GM23338 (cell line): ENCODE measurements around the gene GMNC. TPM values are rescaled to one million over a fixed set of nuclear protein-coding genes. Genes with fewer than 3 reads are reported as not detected.

ENCODE experiments used
- ATAC-seq: fragments of 200-7000 bp; cut with Tn5 transposase; 3 replicates; pipeline ENCODE4 v1.9.1; 2020
- DNase-seq: peaks from one replicate; pipeline ENCODE4 v3.0.0-alpha.2; 2015; ENCODE audit warnings: low spot score
- H2AFZ ChIP-seq: fragments of 200-600 bp; sonication (generic); 2 replicates; pipeline ENCODE4 v1.8.0; 2016; ENCODE audit warnings: antibody characterized with exemption, mild to moderate bottlenecking, moderate library complexity
- H3F3A ChIP-seq: fragments of 200-600 bp; sonication (generic); replicated peaks from 2 replicates; pipeline ENCODE4 v1.8.0; 2017; ENCODE audit warnings: antibody characterized with exemption, mixed run types, low read depth
- H3K27ac ChIP-seq: fragments of 200-600 bp; sonication (generic); 2 replicates; pipeline ENCODE4 v1.6.1; 2016; ENCODE audit warnings: low read depth
- H3K27me3 ChIP-seq: fragments of 200-600 bp; sonication (generic); 2 replicates; pipeline ENCODE4 v1.8.0; 2016; ENCODE audit warnings: mild to moderate bottlenecking, mixed run types, moderate library complexity; ENCODE audit not compliant: insufficient read depth
- H3K36me3 ChIP-seq: fragments of 200-600 bp; sonication (generic); 2 replicates; pipeline ENCODE4 v1.8.0; 2016; ENCODE audit warnings: mild to moderate bottlenecking; ENCODE audit not compliant: insufficient read depth
- H3K4me1 ChIP-seq: fragments of 200-600 bp; sonication (generic); 2 replicates; pipeline ENCODE4 v1.8.0; 2016; ENCODE audit warnings: mild to moderate bottlenecking, moderate library complexity; ENCODE audit not compliant: insufficient read depth
- H3K4me2 ChIP-seq: fragments of 200-600 bp; sonication (generic); 2 replicates; pipeline ENCODE4 v1.7.1; 2017; ENCODE audit warnings: mixed run types
- H3K4me3 ChIP-seq: fragments of 200-600 bp; sonication (generic); 2 replicates; pipeline ENCODE4 v1.6.1; 2016; ENCODE audit warnings: mixed run types
- H3K79me2 ChIP-seq: fragments of 200-600 bp; sonication (generic); replicated peaks from 2 replicates; pipeline ENCODE4 v1.8.0; 2017; ENCODE audit warnings: mild to moderate bottlenecking; ENCODE audit not compliant: insufficient read depth
- H3K9me2 ChIP-seq: fragments of 200-600 bp; sonication (generic); 2 replicates; pipeline ENCODE4 v1.8.0; 2017; ENCODE audit not compliant: insufficient read depth
- H4K20me1 ChIP-seq: fragments of 200-600 bp; sonication (generic); replicated peaks from 2 replicates; pipeline ENCODE4 v1.8.0; 2017; ENCODE audit warnings: mild to moderate bottlenecking; ENCODE audit not compliant: insufficient read depth
- H3K27ac Mint-ChIP-seq: 2 replicates; pipeline ENCODE4 v1.8.0; 2020; ENCODE audit warnings: inconsistent platforms, mild to moderate bottlenecking, moderate library complexity, mixed read lengths
- H3K27me3 Mint-ChIP-seq: 3 replicates; pipeline ENCODE4 v1.8.0; 2022; ENCODE audit warnings: low read depth, mild to moderate bottlenecking, moderate library complexity, mixed read lengths, inconsistent platforms; ENCODE audit not compliant: insufficient read depth, poor library complexity
- H3K36me3 Mint-ChIP-seq: 3 replicates; pipeline ENCODE4 v1.8.0; 2021; ENCODE audit warnings: low read depth, mild to moderate bottlenecking, inconsistent platforms, moderate library complexity, mixed read lengths
- H3K4me1 Mint-ChIP-seq: 3 replicates; pipeline ENCODE4 v1.8.0; 2020; ENCODE audit warnings: mild to moderate bottlenecking, inconsistent platforms, mixed read lengths
- H3K4me3 Mint-ChIP-seq: 3 replicates; pipeline ENCODE4 v1.8.0; 2021; ENCODE audit warnings: moderate library complexity, mild to moderate bottlenecking, inconsistent platforms, mixed read lengths
- H3K9me3 Mint-ChIP-seq: 3 replicates; pipeline ENCODE4 v1.8.0; 2020; ENCODE audit warnings: moderate library complexity, mild to moderate bottlenecking, inconsistent platforms, mixed read lengths
- CREB1 ChIP-seq: fragments of 250-450 bp; sonication (Bioruptor Pico); IDR thresholded peaks from 2 replicates; pipeline ENCODE4 v1.5.0; 2020; ENCODE audit warnings: low read depth, mild to moderate bottlenecking, moderate library complexity
- EZH2 ChIP-seq: fragments of 200-600 bp; sonication (generic); IDR thresholded peaks from one replicate; pipeline ENCODE4 v1.8.0; 2017; ENCODE audit warnings: antibody characterized with exemption, mild to moderate bottlenecking, low read depth; ENCODE audit not compliant: unreplicated experiment
- EZH2phosphoT487 ChIP-seq: fragments of 200-600 bp; sonication (generic); IDR thresholded peaks from one replicate; pipeline ENCODE4 v1.8.1; 2018; ENCODE audit warnings: antibody characterized with exemption; ENCODE audit not compliant: unreplicated experiment
- NANOG ChIP-seq: IDR thresholded peaks from 2 replicates; pipeline ENCODE4 v1.6.1; 2016; ENCODE audit warnings: antibody characterized with exemption, borderline replicate concordance
- POLR2AphosphoS5 ChIP-seq: IDR thresholded peaks from 2 replicates; pipeline ENCODE4 v1.6.1; 2016; ENCODE audit warnings: antibody characterized with exemption, low read depth
- STAT1 ChIP-seq: IDR thresholded peaks from one replicate; pipeline ENCODE4 v1.6.1; 2016; ENCODE audit warnings: antibody characterized with exemption; ENCODE audit not compliant: unreplicated experiment
- ZNF114 ChIP-seq: fragments of 250-450 bp; sonication (Bioruptor Pico); IDR thresholded peaks from 2 replicates; pipeline ENCODE4 v1.5.0; 2020; ENCODE audit warnings: mild to moderate bottlenecking, moderate library complexity
- ZNF331 ChIP-seq: fragments of 250-450 bp; sonication (Bioruptor Pico); IDR thresholded peaks from 2 replicates; pipeline ENCODE4 v1.5.0; 2020; ENCODE audit warnings: low read depth, mild to moderate bottlenecking, moderate library complexity
- polyA plus RNA-seq: library from polyadenylated mRNA; unstranded; fragments of >200 nt; fragmentation: Nextera tagmentation; extraction: Ambion mirVana; gene quantifications from 2 replicates; pipeline ENCODE4 v1.2.1, GENCODE V29; 2016
- total RNA-seq: library from RNA; depleted of rRNA; stranded (reverse); fragments of >200 nt; shearing (Covaris generic); gene quantifications from 2 replicates; pipeline ENCODE4 v1.2.3, GENCODE V29; 2014
- TF ChIP-seq, protein P1 (sequence below), 2 experiments: fragments of 200-600 bp in 1 of 2; sonication (generic) in 1 of 2; conservative IDR thresholded peaks; 2 replicates each; pipeline versions ENCODE4 v1.5.1 to v1.6.1; 2016 to 2017; ENCODE audit warnings: antibody characterized with exemption in 2 of 2, low read depth in 2 of 2, mild to moderate bottlenecking in 2 of 2, moderate library complexity in 1 of 2
- TF ChIP-seq, protein P2 (sequence below): fragments of 250-450 bp; sonication (Bioruptor Pico); IDR thresholded peaks from 2 replicates; pipeline ENCODE4 v1.5.0; 2020; ENCODE audit warnings: mild to moderate bottlenecking, moderate library complexity

GMNC gene
- total and polyA plus RNA-seq, 2 experiments from 2014 or later = 0.13 to 0.31 TPM

DNA sequence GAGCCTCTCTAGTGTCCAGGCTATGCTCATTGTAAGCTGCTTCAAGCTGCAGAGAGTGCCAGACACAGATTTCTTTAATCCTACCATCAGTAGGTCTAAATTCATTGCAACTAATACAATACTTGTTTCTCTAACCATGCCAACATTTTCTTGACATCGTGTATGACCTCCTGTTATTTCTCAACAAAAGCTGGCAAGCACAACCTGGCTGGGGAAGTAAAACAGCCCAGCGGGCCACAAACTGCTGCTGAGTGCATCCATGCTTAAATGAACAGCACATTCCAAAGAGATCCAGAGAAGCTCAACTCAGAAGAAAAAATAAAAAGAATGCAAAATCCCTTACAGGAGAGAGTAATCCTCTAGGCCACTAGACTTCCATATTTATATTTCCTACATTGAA is 36.5 kb downstream of the GMNC start (continued):
- TF ChIP-seq POLR2AphosphoS5 = no peak
- no peak for TF ChIP-seq STAT1
- TF ChIP-seq ZNF114 (CRISPR knock-in tag) = no peak
- no peak for TF ChIP-seq NANOG
- TF ChIP-seq, protein P1, sequence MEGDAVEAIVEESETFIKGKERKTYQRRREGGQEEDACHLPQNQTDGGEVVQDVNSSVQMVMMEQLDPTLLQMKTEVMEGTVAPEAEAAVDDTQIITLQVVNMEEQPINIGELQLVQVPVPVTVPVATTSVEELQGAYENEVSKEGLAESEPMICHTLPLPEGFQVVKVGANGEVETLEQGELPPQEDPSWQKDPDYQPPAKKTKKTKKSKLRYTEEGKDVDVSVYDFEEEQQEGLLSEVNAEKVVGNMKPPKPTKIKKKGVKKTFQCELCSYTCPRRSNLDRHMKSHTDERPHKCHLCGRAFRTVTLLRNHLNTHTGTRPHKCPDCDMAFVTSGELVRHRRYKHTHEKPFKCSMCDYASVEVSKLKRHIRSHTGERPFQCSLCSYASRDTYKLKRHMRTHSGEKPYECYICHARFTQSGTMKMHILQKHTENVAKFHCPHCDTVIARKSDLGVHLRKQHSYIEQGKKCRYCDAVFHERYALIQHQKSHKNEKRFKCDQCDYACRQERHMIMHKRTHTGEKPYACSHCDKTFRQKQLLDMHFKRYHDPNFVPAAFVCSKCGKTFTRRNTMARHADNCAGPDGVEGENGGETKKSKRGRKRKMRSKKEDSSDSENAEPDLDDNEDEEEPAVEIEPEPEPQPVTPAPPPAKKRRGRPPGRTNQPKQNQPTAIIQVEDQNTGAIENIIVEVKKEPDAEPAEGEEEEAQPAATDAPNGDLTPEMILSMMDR (conservative IDR thresholded peaks at IDR 0.05; ENCODE audit: low read depth in 2 of 2) = no peak
- no peak for TF ChIP-seq CREB1 (CRISPR knock-in tag)

DNA sequence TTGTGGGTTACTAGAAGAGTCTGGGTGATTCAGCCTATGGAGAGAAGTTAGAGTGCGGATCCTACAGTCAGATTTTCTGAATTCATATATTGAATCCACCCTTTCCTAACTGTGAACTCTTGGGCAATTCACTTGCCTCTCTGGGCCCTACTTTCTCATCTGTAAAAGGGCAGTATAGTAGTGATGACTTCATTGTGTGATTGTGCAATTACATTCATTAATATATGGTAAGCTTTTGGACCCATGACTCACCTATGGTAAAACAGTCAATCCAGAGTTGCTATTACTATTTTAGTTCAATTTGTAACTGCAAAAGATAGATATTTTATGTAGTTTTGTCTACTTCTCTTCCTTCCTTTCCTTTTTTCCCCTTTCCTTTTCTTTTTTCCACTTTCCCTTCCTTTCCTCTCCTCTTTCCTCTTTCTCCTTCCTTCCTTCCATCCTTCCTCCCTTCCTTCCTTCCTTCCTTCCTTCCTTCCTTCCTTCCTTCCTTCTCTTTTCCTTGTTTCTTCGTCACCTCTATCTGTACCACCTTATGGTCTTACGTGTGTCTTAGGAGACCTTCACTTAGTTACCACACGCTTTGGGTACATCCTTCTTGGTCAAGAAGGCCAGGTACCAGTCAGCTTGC is 37.0 kb downstream of the GMNC start:
- no peaks in the 10 kb centered on the region for H3K4me1 ChIP-seq
- ATAC-seq (no peak), DNase-seq (no peak)
- H3K27ac ChIP-seq = no peak overlapping the region
- no peak overlapping the region for H3K4me3 ChIP-seq
- Mint-ChIP-seq H3K9me3 (no peaks in the 10 kb centered on the region), H3K36me3 (no peaks in the 10 kb centered on the region), H3K27ac (no peak overlapping the region), H3K4me1 (no peaks in the 10 kb centered on the region), H3K4me3 (no peak overlapping the region), H3K27me3 (no peaks in the 10 kb centered on the region)
- H4K20me1 ChIP-seq = no peaks in the 10 kb centered on the region
- H3K79me2 ChIP-seq = no peaks in the 10 kb centered on the region
- H3K4me2 ChIP-seq = no peak overlapping the region
- H3K27me3 ChIP-seq = no peaks in the 10 kb centered on the region
- no peak overlapping the region for H2AFZ ChIP-seq
- H3F3A ChIP-seq = no peaks in the 10 kb centered on the region
- H3K36me3 ChIP-seq = no peaks in the 10 kb centered on the region
- TF ChIP-seq EZH2 (no peak), STAT1 (no peak), CREB1 (CRISPR knock-in tag) (no peak), EZH2phosphoT487 (no peak), ZNF331 (no peak), POLR2AphosphoS5 (no peak)
- TF ChIP-seq, protein P2, sequence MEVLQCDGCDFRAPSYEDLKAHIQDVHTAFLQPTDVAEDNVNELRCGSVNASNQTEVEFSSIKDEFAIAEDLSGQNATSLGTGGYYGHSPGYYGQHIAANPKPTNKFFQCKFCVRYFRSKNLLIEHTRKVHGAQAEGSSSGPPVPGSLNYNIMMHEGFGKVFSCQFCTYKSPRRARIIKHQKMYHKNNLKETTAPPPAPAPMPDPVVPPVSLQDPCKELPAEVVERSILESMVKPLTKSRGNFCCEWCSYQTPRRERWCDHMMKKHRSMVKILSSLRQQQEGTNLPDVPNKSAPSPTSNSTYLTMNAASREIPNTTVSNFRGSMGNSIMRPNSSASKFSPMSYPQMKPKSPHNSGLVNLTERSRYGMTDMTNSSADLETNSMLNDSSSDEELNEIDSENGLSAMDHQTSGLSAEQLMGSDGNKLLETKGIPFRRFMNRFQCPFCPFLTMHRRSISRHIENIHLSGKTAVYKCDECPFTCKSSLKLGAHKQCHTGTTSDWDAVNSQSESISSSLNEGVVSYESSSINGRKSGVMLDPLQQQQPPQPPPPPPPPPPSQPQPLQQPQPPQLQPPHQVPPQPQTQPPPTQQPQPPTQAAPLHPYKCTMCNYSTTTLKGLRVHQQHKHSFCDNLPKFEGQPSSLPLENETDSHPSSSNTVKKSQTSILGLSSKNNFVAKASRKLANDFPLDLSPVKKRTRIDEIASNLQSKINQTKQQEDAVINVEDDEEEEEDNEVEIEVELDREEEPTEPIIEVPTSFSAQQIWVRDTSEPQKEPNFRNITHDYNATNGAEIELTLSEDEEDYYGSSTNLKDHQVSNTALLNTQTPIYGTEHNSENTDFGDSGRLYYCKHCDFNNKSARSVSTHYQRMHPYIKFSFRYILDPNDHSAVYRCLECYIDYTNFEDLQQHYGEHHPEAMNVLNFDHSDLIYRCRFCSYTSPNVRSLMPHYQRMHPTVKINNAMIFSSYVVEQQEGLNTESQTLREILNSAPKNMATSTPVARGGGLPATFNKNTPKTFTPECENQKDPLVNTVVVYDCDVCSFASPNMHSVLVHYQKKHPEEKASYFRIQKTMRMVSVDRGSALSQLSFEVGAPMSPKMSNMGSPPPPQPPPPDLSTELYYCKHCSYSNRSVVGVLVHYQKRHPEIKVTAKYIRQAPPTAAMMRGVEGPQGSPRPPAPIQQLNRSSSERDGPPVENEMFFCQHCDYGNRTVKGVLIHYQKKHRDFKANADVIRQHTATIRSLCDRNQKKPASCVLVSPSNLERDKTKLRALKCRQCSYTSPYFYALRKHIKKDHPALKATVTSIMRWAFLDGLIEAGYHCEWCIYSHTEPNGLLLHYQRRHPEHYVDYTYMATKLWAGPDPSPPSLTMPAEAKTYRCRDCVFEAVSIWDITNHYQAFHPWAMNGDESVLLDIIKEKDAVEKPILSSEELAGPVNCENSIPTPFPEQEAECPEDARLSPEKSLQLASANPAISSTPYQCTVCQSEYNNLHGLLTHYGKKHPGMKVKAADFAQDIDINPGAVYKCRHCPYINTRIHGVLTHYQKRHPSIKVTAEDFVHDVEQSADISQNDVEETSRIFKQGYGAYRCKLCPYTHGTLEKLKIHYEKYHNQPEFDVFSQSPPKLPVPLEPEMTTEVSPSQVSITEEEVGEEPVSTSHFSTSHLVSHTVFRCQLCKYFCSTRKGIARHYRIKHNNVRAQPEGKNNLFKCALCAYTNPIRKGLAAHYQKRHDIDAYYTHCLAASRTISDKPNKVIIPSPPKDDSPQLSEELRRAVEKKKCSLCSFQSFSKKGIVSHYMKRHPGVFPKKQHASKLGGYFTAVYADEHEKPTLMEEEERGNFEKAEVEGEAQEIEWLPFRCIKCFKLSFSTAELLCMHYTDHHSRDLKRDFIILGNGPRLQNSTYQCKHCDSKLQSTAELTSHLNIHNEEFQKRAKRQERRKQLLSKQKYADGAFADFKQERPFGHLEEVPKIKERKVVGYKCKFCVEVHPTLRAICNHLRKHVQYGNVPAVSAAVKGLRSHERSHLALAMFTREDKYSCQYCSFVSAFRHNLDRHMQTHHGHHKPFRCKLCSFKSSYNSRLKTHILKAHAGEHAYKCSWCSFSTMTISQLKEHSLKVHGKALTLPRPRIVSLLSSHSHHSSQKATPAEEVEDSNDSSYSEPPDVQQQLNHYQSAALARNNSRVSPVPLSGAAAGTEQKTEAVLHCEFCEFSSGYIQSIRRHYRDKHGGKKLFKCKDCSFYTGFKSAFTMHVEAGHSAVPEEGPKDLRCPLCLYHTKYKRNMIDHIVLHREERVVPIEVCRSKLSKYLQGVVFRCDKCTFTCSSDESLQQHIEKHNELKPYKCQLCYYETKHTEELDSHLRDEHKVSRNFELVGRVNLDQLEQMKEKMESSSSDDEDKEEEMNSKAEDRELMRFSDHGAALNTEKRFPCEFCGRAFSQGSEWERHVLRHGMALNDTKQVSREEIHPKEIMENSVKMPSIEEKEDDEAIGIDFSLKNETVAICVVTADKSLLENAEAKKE (CRISPR knock-in tag) = no peak
- H3K9me2 ChIP-seq = no peaks in the 10 kb centered on the region
